Heart left ventricle (tissue), 16 donors: Measurements from ENCODE around the gene ACP4. TPM values are rescaled to one million over a fixed set of nuclear protein-coding genes. Genes with fewer than 3 reads are reported as not detected.
"Not testable (repeated sequence)": the region's sequence is repeated elsewhere in the genome, so short reads cannot be mapped to it uniquely, and the experiment has no call there.

Experiments
- ATAC-seq, 4 donors: fragments of 200-7000 bp; cut with Tn5 transposase; one replicate each; pipeline ENCODE4 v1.9.1; 2020 to 2022; ENCODE audit warnings: moderate library complexity in 4 of 4, mild to moderate bottlenecking in 3 of 4, moderate number of reproducible peaks in 1 of 4
- DNase-seq, 5 donors: peaks; one replicate each; pipeline ENCODE4 v3.0.0-alpha.2; 2020
- H3K27ac ChIP-seq, 12 donors: fragments of 200-600 bp; sonication (generic) in 4 of 12; one replicate each; pipeline versions ENCODE4 v1.5.0 to v1.8.0; 2016 to 2022; ENCODE audit warnings: mild to moderate bottlenecking in 2 of 12
- H3K27me3 ChIP-seq, 9 donors: fragments of 200-600 bp; sonication (generic) in 2 of 9; one replicate each; pipeline versions ENCODE4 v1.5.1 to v1.8.0; 2016 to 2022; ENCODE audit warnings: mild to moderate bottlenecking in 3 of 9
- H3K36me3 ChIP-seq, 9 donors: fragments of 200-600 bp; sonication (generic) in 2 of 9; one replicate each; pipeline versions ENCODE4 v1.5.0 to v1.8.0; 2018 to 2022; ENCODE audit warnings: mild to moderate bottlenecking in 2 of 9
- H3K4me1 ChIP-seq, 12 donors: fragments of 200-600 bp; sonication (generic) in 4 of 12; one replicate each; pipeline versions ENCODE4 v1.5.0 to v1.8.0; 2016 to 2022; ENCODE audit warnings: mild to moderate bottlenecking in 3 of 12
- H3K4me3 ChIP-seq, 12 donors: fragments of 200-600 bp; sonication (generic) in 4 of 12; one replicate each; pipeline versions ENCODE4 v1.5.0 to v1.8.0; 2017 to 2022; ENCODE audit warnings: mild to moderate bottlenecking in 9 of 12, moderate library complexity in 4 of 12
- H3K9me3 ChIP-seq, 12 donors: fragments of 200-600 bp; sonication (generic) in 4 of 12; one replicate each; pipeline versions ENCODE4 v1.5.0 to v1.8.0; 2016 to 2022; ENCODE audit warnings: mild to moderate bottlenecking in 1 of 12
- CTCF ChIP-seq, 12 donors: fragments of 200-600 bp; sonication (generic) in 4 of 12; IDR thresholded peaks; one replicate each; pipeline versions ENCODE4 v1.5.0 to v1.8.0; 2018 to 2022; ENCODE audit warnings: antibody characterized with exemption in 12 of 12, mild to moderate bottlenecking in 5 of 12
- POLR2A ChIP-seq, 2 donors: fragments of 450-650 bp; IDR thresholded peaks; one replicate each; pipeline ENCODE4 v1.6.1; 2017; ENCODE audit warnings: antibody characterized with exemption in 2 of 2, mild to moderate bottlenecking in 2 of 2, moderate library complexity in 2 of 2
- WGBS, 4 donors: extraction: QIAGEN DNeasy Blood & Tissue Kit in 2 of 4; methylation state at CpG; one replicate each; pipeline versions ENCODE4 v1.1.5 to v1.1.7; 2013 to 2018; 5-methylcytosine and 5-hydroxymethylcytosine counted together
- intact Hi-C, 10 donors: fragments of 100-400 bp; cut with DNase I; formaldehyde crosslinking; loops; one replicate each; pipeline versions ENCODE4 v1.11.1 to v1.14.2; 2022
- polyA plus RNA-seq, 2 donors: library from polyadenylated mRNA; stranded (reverse); fragments of 200-250 nt; gene quantifications; one replicate each; pipeline ENCODE4 v1.2.3, GENCODE V29; 2013
- total RNA-seq, 9 donors: library from RNA; depleted of rRNA in 2 of 9; stranded (reverse); fragments of >200 nt in 2 of 9; fragmentation: NEBNext Ultra II Directional in 3 of 9; extraction: Animal tissue kit (Norgen Biotek cat#: 25700) in 3 of 9; gene quantifications; one replicate each; pipeline versions ENCODE4 v1.1.0 to v1.2.4, GENCODE V29; 2016 to 2023
- donor health status: ischemic (EF 13 %, LVEDD 7.1; RV severe dilation, severe dysfunction).
- donor health status: healthy with polysubstance abuse.
- donor health status: DM: no; HTN: yes; CAD: no.
- donor health status: DM: no; HTN: no; CAD: no.
- donor health status: ischemic (EF 25% LVEDD 6.9; RV normal size, moderate dysfunction).
- donor health status: ischemic (EF 25% LVEDD 5.7; RV mildly dilated, moderate dysfunction).
- donor health status: healthy.
- donor health status: DM: yes; HTN: yes; CAD: no.
- donor health status: ischemic (EF 35%, LVEDD 5.7; RV mildly dilated, moderate dysfunction).
- donor health status: nonischemic (EF 11% LVEDD 7.7; RV severe dilation, severe dysfunction).
- donor health status: DM: yes; HTN: yes; CAD: no.
- donor health status: PGD.
- donor health status: ischemic (EF 29% LVEDD 5.4; RV normal size, mild dysfunction).
- donor health status: nonischemic (EF 23%, LVEDD 6.1; RV moderate dilation, normal function).

The ACP4 gene
- total and polyA plus RNA-seq, 11 donors: not detected

GRCh38 chr19:50808856-50809255 is 18.6 kb downstream of the ACP4 start:
- intact Hi-C loops: loop anchor here in 2 of 10 donors (10.0 kb wide), 2 partner anchors 296 to 434 kb away; partner anchors contain the start of genes CTU1 (in 1 of the 2) and NR1H2 (in 1 of the 2)
- no peaks in the 10 kb centered on the region for H3K36me3 ChIP-seq
- 57 to 69% (median 65%) methylated on average over 1 of the region's 1 CpG for WGBS, 4 donors
- H3K27ac ChIP-seq: no peak overlapping the region
- H3K4me3 ChIP-seq: no peak overlapping the region
- ATAC-seq (no peak), DNase-seq (no peak)
- H3K4me1 ChIP-seq: peaks cover 0 to 10% (median 4%) of the 10 kb centered on the region in 12 donors
- no peaks in the 10 kb centered on the region for H3K27me3 ChIP-seq
- H3K9me3 ChIP-seq: no peaks in the 10 kb centered on the region
- no peak for TF ChIP-seq CTCF (IDR thresholded peaks at IDR 0.05)
- no peak for TF ChIP-seq POLR2A (IDR thresholded peaks at IDR 0.05)

- H3K27ac ChIP-seq, H3K4me3 ChIP-seq, H3K36me3 ChIP-seq, intact Hi-C loops, H3K4me1 ChIP-seq, DNase-seq, ATAC-seq, H3K9me3 ChIP-seq: not testable (repeated sequence)
- 69 to 100% (median 85%) methylated on average over 1 to 3 of the region's 3 CpGs for WGBS, 4 donors
- H3K27me3 ChIP-seq: peaks cover 0 to 14% (median 0%) of the 10 kb centered on the region in 9 donors
Measured at GRCh38 chr19:50811622-50812238, 21.5 kb downstream of the ACP4 start.

- no peaks in the 10 kb centered on the region for H3K36me3 ChIP-seq
- no peaks in the 10 kb centered on the region for H3K9me3 ChIP-seq
- intact Hi-C loops: no loop called here
- no peak for TF ChIP-seq CTCF (IDR thresholded peaks at IDR 0.05)
- TF ChIP-seq POLR2A (IDR thresholded peaks at IDR 0.05): no peak
- no peaks in the 10 kb centered on the region for H3K4me1 ChIP-seq
- no peak overlapping the region for H3K27ac ChIP-seq
- peaks cover 0 to 18% (median 5%) of the 10 kb centered on the region in 9 donors for H3K27me3 ChIP-seq
- DNase-seq (no peak), ATAC-seq (no peak)
- no peak overlapping the region for H3K4me3 ChIP-seq
- 50 to 67% (median 62%) methylated on average over 2 to 3 of the region's 3 CpGs for WGBS, 4 donors
Measured at GRCh38 chr19:50812474-50812873, 22.3 kb downstream of the ACP4 start.

GRCh38 chr19:50814883-50815282 is 24.7 kb downstream of the ACP4 start:
- no peak overlapping the region for H3K4me3 ChIP-seq
- 85 to 91% (median 88%) methylated on average over 5 of the region's 5 CpGs for WGBS, 4 donors
- H3K36me3 ChIP-seq: no peaks in the 10 kb centered on the region
- intact Hi-C loops: no loop called here
- ATAC-seq: no peak
- DNase-seq: no peak
- H3K9me3 ChIP-seq: no peaks in the 10 kb centered on the region
- no peak for TF ChIP-seq POLR2A (IDR thresholded peaks at IDR 0.05)
- no peak for TF ChIP-seq CTCF (IDR thresholded peaks at IDR 0.05)
- peaks cover 0 to 8% (median 0%) of the 10 kb centered on the region in 12 donors for H3K4me1 ChIP-seq
- H3K27ac ChIP-seq: no peak overlapping the region
- H3K27me3 ChIP-seq: peaks cover 14 to 42% (median 26%) of the 10 kb centered on the region in 9 donors

- Histone ChIP-seq H3K4me1 (peaks cover 0 to 8% (median 0%) of the 10 kb centered on the region in 12 donors), H3K27ac (no peak overlapping the region), H3K9me3 (no peaks in the 10 kb centered on the region), H3K27me3 (peaks cover 20 to 46% (median 31%) of the 10 kb centered on the region in 9 donors), H3K36me3 (no peaks in the 10 kb centered on the region), H3K4me3 (no peak overlapping the region)
- DNase-seq (no peak), ATAC-seq (no peak)
- intact Hi-C loops: no loop called here
- TF ChIP-seq CTCF (IDR thresholded peaks at IDR 0.05): no peak
- no peak for TF ChIP-seq POLR2A (IDR thresholded peaks at IDR 0.05)
- 85 to 94% (median 93%) methylated on average over 1 of the region's 1 CpG for WGBS, 4 donors
Measured at GRCh38 chr19:50815439-50815838, 25.2 kb downstream of the ACP4 start.
